ENCODE measurements around the gene DRC7.
A peak's percentile ranks its signal among the peaks of the same experiment; 100 is the strongest.
"Not testable (repeated sequence)": the region's sequence is repeated elsewhere in the genome, so short reads cannot be mapped to it uniquely, and the experiment has no call there.

Gene DRC7

GRCh38 chr16:57695680-57696069, 1.1 kb downstream of the DRC7 start:
- no peak for FAIRE-seq

DNA sequence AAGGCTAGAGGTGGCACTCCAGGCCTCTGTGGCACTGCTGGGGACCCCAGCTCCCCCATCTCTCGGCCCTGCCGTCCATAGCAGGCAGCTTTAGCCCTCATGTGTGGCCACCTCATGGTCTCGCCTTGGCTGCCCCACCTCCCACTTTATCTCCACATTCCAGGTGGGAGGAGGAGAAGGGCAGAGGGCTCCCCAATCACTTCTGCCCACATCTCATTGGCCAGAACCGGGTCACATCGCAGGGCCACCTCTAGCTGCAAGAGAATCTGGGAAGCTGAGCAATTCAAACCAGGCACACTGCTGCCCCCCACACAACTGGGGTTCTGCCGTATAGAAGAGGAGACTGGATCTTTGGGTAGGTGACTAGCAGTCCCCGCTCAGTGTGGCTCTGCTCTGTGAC, 1.6 kb downstream of the DRC7 start:
- FAIRE-seq: no peak

DNA sequence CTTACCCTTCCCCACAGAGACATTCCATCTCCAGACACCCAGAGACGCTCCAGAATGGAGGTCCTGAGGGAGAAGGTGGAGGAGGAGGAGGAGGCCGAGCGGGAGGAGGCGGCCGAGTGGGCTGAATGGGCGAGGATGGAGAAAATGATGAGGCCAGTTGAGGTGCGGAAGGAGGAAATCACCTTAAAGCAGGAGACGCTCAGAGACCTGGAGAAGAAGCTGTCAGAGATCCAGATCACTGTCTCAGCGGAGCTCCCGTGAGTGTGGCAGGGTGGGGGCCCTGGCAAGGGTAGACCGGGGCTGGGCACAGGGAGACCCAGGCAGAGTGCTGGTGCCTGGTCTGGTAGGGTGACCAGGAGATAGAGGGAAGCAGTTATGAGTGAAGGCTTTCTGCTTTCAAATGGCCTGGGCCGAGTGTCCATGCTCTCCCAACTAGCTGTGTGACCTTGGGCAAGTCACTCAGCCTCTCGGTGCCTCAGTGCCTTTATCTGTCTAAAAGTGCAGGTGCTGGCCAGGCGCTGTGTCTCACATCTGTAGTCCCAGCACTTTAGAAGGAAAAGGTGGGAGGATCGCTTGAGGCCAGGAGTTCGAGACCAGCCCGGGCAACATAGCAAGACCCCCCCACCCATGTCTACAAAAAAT, 3.4 kb downstream of the DRC7 start:
- no peak for FAIRE-seq

GRCh38 chr16:57698812-57699405, 4.3 kb downstream of the DRC7 start:
- no peak for FAIRE-seq

- FAIRE-seq: no peak
Measured at GRCh38 chr16:57699481-57699880, 4.9 kb downstream of the DRC7 start.

GRCh38 chr16:57699899-57700298, 5.3 kb downstream of the DRC7 start:
- no peak for FAIRE-seq

DNA sequence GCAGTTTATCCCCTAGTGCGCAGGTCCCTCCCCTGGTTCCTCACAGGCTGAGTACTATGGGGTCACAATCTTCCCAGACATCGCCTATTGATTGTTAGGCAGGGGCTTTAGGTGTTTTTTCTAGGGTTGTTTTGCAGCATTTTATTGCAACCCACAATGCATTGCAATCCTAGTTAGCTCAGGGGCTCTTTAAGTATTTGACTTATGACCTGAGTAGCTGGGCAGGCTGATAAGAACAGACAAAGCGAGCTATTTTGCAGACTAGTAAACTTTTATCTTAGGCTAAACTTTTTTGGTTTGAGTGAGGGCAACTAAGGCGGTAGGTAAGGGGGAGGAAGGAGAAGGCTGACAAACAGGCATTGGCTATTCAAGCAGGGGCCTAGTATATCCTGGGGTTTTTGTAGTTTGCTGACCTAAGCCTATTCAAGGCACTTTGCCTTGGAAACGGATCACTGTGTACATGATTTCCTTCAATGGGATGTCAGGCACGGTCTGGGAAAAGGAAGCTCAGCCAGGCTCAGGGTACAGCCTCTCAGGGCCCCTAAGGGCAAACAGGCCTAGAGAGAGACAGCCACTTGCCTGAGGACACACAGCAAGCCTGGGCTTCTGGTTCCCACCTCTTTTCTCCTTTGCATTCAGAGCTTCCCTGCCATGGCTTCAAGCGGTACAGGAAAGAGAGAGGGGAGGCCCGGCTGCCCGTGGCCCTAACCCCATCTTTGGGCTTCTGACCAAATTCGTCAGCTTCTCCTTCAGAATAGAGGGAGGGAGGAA, 6.4 kb downstream of the DRC7 start:
- no peak for FAIRE-seq

DNA sequence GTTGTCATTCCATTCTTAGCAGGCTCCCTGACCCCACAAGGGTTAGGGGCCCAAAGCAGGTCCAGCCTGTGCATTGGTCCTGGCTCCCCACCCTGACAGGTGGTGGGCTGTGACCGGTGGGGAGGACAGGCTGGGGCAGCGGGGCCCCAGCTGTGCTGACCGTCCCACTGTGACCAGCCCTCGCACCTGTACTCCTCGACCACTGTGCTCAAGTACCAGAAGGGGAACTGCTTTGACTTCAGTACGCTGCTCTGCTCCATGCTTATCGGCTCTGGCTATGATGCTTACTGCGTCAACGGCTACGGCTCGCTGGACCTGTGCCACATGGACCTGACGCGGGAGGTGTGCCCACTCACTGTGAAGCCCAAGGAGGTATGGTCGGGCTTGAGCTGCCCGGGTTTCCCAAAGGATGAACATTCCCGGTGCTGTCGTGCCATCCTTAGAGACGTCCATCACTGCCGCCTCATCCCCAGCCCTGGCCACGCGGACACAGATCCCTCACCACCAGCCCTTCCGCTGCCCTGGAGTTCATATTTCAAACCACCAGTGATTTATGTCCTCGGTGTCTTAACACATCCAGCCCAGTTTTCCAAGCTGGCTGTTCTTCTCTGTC, 7.3 kb downstream of the DRC7 start:
- no peak for FAIRE-seq

DNA sequence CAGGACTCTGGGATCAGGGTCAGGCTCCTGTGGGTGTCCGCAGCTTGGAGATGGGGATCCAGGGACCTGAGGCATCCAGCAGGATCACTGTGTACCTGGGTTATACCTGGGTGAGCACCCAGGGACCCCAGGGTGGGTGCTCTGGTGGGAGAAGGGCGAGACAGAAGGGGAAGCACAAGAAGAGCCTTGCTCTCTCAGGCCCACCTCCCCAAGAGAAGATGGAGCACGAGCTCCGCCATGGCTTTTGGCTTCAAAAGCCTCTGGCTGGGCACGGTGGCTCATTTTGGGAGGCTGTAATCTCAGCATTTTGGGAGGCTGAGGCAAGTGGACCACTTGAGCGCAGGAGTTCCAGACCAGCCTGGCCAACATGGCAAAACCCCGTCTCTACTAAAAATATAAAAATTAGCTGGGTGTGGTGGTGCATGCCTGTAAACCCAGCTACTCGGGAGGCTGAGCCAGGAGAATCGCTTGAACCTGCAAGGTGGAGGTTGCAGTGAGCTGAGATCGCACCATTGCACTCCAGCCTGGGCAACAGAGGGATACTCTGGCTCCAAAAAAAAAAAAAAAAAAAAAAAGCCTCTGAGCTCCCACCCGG, 8.9 kb downstream of the DRC7 start:
- no peak for FAIRE-seq

- FAIRE-seq: no peak
Measured at GRCh38 chr16:57704011-57704904, 9.7 kb downstream of the DRC7 start.

GRCh38 chr16:57704905-57705852, 10.6 kb downstream of the DRC7 start:
- no peak for FAIRE-seq

DNA sequence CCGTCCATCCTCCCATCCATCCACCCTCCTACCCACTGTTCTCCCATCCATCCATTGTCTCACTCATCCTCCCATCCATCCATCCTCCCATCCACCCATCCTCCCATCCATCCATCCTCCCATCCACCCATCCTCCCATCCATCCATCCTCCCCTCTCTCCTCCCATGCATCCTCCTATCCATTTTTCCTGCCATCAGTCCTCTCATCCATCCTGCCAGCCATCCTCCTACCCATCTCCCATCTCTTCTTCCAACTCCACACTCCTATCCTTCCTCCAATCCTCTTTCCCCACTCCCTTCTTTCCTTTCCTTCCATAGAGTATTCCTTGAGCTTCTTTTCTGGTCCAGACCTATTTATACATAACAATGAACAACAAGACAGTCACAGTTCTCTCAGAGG, 12.1 kb downstream of the DRC7 start:
- FAIRE-seq: no peak

- no peak for FAIRE-seq
Measured at GRCh38 chr16:57707331-57707730, 12.7 kb downstream of the DRC7 start.

DNA sequence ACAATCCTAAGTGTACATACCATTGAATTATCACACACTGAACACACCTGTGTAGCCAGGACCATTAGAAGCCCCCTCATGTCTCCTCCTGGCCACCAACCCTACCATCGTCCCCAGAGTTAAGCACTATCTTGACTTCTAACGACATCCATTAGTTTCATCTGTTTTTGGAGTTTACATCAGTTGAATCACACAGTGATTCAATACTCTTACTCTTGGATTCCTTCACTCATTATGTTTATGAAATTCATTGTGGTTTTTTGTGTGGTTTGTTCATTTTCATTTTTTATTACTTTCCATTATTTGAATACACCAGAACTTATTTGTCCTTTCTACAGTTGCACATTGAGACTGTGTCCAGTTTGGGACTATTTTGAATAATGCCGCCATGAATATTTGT, 13.6 kb downstream of the DRC7 start:
- no peak for FAIRE-seq

DNA sequence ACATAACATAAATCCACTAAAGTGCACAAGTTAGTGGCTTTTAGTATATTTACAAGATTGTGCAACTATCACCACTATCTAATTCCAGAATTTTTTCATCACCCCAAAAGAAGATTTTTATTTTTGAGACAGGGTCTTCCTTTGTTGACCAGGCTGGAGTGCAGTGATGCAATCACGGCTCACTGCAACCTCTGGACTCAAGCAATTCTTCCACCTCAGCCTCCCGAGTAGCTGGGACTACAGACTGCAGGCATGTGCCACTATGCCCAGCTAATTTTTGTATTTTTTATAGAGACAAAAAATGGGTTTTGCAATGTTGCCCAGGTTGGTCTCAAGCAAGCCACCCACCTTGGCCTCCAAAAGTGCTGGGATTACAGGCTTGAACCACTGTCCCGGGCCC, 15.1 kb downstream of the DRC7 start:
- FAIRE-seq: no peak

DNA sequence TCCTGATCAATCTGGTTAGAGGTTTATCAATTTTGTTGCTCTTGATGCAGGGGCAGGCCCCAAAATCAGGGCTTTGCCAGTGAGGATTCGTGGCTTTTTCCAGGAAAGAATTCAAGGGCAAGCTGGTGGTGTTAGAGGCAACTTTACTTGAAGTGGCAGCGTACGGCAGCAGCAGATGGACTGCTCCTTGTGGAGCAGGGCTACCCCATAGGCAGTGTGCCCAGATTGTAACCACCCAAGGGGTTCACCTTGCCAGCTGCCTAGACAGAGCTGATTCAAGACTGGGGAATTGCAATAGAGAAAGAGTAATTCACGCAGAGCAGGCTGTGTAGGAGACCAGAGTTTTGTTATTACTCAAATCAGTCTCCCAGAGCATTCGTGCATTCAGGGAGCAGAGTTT, 16.7 kb downstream of the DRC7 start:
- no peak for FAIRE-seq

DNA sequence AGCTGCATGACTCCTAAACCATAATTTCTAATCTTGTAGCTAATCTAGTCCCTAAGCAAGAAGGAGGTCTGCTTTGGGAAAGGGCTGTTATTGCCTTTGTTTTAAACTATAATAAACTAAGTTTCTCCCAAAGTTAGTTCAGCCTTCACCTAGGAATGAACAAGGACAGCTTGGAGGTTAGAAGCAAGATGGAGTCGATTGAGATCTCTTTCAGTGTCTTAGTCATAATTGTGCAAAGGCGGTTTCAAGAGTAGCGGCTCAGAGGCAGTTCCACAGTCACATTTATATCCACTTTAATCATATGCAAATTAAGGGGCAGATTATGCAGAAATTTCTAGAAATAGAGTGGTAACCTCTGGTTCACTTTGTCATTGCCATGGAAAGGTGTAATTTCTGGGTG, 17.4 kb downstream of the DRC7 start:
- no peak for FAIRE-seq

DNA sequence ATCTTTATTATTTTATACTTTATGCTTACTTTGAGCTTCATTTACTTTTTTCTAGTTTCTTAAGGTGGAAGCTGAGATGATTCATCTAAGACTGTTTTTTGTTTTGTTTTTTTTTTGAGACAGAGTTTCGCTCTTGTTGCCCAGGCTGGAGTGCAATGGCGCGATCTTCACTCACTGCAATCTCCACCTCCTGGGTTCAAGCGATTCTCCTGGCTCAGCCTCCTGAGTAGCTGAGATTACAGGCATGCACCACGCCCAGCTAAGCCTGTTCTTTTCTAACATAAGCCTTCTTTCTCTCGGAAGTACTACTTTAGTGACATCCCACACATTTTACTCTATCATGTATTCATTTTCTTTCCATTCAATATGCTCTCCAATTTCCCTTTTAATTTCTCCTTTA, 18.0 kb downstream of the DRC7 start:
- not testable (repeated sequence) for FAIRE-seq

- FAIRE-seq: no peak
Measured at GRCh38 chr16:57713596-57713995, 19.0 kb downstream of the DRC7 start.

GRCh38 chr16:57714047-57714446, 19.4 kb downstream of the DRC7 start:
- FAIRE-seq: no peak

DNA sequence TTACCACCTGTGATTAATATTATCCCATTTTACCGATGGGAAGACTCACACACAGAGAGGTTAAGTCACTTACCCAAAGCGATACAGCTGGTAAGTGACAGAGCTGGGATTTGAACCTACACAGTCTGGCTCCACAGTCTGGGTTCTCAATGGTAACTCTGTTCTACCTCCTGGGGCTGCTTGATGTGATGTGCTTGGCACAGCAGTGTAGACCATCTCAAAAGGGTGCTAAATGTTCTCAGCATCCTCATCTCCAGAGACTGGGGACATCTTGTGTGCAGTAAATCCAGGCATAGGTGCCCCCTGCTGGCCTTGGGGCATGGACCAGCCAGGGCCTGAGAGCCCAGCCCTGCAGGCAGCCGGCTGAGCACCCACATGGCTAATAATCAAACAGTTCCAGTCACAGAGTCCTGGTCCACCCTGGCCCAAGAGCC, 25.6 kb downstream of the DRC7 start:
- peak; percentile 38 for FAIRE-seq

Data from islet of Langerhans (tissue), 1 donor.